ENCODE data around the gene GPR135.

GRCh38 chr14:59500732-59501131 is 35.6 kb upstream of the GPR135 start:
- no peak for TF ChIP-seq CTCF (optimal IDR thresholded peaks at IDR 0.05 in 1 of 3, IDR thresholded peaks at IDR 0.05 in 1 of 3, conservative IDR thresholded peaks at IDR 0.05 in 1 of 3; ENCODE audit: extremely low read depth in 1 of 3, insufficient read depth in 2 of 3, low read length in 3 of 3)
- no peak for TF ChIP-seq EZH2 (IDR thresholded peaks at IDR 0.05; ENCODE audit: low read length)
